Measurements from ENCODE around the gene DDX42. TPM values are rescaled to one million over a fixed set of nuclear protein-coding genes. Genes with fewer than 3 reads are reported as not detected.

The DDX42 gene
- total and polyA plus RNA-seq, 2 of the 13 experiments (the other 11 are each of a cell fraction or from before 2014, with no cell fraction given), result 87.2 to 92.9 TPM

DNA sequence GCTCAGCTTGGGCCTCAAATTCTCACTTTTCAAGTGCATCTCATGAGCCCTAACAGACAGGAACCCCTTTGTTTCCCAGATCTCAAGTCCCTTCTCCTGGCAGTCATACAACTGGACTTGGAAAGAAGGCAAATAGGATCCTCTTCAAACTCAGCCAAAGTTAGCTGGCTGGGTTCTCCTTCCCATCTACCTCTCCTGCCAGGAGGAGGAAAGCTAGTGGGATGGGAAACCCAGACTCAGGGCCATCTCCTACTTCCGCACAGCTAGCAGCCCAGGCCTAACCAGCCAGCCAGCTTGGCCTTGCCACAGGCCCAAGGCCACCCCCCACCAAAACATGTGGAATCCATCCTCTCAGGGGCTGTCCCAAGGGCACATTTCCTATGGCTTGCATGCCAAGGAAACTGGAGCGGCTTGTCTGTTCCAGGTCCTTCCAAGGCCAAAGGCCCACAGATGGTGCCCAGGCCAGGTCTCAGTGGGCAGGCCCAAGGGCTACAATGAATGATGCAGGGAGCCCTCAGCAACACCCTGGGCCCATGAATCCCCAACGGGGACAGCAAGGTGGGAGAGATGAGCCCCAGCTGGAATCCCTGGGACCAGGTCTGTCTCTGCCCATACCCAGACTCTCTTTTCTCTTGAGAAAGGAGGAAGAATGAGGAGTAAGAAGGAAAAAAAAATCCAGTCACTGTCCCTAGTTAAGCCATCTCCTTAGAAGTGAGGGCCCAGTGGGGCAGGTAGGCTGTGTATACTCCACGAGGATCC, 66.8 kb downstream of the DDX42 start (continued):
- TF ChIP-seq, protein P1, sequence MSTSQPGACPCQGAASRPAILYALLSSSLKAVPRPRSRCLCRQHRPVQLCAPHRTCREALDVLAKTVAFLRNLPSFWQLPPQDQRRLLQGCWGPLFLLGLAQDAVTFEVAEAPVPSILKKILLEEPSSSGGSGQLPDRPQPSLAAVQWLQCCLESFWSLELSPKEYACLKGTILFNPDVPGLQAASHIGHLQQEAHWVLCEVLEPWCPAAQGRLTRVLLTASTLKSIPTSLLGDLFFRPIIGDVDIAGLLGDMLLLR (CRISPR knock-in tag; IDR thresholded peaks at IDR 0.05), result no peak
- TF ChIP-seq, protein P2, sequence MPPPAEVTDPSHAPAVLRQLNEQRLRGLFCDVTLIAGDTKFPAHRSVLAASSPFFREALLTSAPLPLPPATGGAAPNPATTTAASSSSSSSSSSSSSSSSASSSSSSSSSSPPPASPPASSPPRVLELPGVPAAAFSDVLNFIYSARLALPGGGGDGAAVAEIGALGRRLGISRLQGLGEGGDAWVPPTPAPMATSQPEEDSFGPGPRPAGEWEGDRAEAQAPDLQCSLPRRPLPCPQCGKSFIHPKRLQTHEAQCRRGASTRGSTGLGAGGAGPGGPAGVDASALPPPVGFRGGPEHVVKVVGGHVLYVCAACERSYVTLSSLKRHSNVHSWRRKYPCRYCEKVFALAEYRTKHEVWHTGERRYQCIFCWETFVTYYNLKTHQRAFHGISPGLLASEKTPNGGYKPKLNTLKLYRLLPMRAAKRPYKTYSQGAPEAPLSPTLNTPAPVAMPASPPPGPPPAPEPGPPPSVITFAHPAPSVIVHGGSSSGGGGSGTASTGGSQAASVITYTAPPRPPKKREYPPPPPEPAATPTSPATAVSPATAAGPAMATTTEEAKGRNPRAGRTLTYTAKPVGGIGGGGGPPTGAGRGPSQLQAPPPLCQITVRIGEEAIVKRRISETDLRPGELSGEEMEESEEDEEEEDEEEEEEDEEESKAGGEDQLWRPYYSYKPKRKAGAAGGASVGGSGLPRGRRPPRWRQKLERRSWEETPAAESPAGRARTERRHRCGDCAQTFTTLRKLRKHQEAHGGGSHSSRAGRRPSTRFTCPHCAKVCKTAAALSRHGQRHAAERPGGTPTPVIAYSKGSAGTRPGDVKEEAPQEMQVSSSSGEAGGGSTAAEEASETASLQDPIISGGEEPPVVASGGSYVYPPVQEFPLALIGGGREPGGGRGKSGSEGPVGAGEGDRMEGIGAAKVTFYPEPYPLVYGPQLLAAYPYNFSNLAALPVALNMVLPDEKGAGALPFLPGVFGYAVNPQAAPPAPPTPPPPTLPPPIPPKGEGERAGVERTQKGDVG (CRISPR knock-in tag; IDR thresholded peaks at IDR 0.05; ENCODE audit: borderline replicate concordance), result no peak
- no peak for TF ChIP-seq ZNF547 (CRISPR knock-in tag; IDR thresholded peaks at IDR 0.05)
- TF ChIP-seq SMAD1 (CRISPR knock-in tag; IDR thresholded peaks at IDR 0.05; ENCODE audit: borderline replicate concordance, low read depth), result no peak
- TF ChIP-seq, protein P3, sequence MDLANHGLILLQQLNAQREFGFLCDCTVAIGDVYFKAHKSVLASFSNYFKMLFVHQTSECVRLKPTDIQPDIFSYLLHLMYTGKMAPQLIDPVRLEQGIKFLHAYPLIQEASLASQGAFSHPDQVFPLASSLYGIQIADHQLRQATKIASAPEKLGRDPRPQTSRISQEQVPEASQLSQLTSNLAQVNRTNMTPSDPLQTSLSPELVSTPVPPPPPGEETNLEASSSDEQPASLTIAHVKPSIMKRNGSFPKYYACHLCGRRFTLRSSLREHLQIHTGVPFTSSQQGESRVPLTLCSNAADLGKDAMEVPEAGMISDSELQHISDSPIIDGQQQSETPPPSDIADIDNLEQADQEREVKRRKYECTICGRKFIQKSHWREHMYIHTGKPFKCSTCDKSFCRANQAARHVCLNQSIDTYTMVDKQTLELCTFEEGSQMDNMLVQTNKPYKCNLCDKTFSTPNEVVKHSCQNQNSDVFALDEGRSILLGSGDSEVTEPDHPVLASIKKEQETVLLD (CRISPR knock-in tag; IDR thresholded peaks at IDR 0.05; ENCODE audit: low read depth), result no peak
- TF ChIP-seq SNAPC2 (CRISPR knock-in tag; IDR thresholded peaks at IDR 0.05), result no peak
- no peak for TF ChIP-seq DR1 (CRISPR knock-in tag; IDR thresholded peaks at IDR 0.05)
- TF ChIP-seq, protein P4, sequence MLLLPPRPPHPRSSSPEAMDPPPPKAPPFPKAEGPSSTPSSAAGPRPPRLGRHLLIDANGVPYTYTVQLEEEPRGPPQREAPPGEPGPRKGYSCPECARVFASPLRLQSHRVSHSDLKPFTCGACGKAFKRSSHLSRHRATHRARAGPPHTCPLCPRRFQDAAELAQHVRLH (CRISPR knock-in tag; IDR thresholded peaks at IDR 0.05; ENCODE audit: borderline replicate concordance, low read depth), result 0 out of 2 replicates have a peak, but pooled peaks have one; percentile 10
- TF ChIP-seq RAD51 (IDR thresholded peaks at IDR 0.05; ENCODE audit: borderline replicate concordance), result no peak
- TF ChIP-seq NPAS2 (CRISPR knock-in tag; IDR thresholded peaks at IDR 0.05; ENCODE audit: borderline replicate concordance), result no peak
- no peak for TF ChIP-seq MYNN (CRISPR knock-in tag; IDR thresholded peaks at IDR 0.05; ENCODE audit: low read depth)
- 0 out of 2 replicates have a peak, but pooled peaks have one; percentile 25 for TF ChIP-seq ZNF737 (CRISPR knock-in tag; IDR thresholded peaks at IDR 0.05; ENCODE audit: borderline replicate concordance)
- TF ChIP-seq FOXO1 (CRISPR knock-in tag; IDR thresholded peaks at IDR 0.05), result no peak
- TF ChIP-seq, protein P5, sequence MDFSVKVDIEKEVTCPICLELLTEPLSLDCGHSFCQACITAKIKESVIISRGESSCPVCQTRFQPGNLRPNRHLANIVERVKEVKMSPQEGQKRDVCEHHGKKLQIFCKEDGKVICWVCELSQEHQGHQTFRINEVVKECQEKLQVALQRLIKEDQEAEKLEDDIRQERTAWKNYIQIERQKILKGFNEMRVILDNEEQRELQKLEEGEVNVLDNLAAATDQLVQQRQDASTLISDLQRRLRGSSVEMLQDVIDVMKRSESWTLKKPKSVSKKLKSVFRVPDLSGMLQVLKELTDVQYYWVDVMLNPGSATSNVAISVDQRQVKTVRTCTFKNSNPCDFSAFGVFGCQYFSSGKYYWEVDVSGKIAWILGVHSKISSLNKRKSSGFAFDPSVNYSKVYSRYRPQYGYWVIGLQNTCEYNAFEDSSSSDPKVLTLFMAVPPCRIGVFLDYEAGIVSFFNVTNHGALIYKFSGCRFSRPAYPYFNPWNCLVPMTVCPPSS (IDR thresholded peaks at IDR 0.05), result no peak
- TF ChIP-seq PRMT3 (CRISPR knock-in tag; IDR thresholded peaks at IDR 0.05; ENCODE audit: borderline replicate concordance, low read depth), result no peak
- TF ChIP-seq ZBTB7B (CRISPR knock-in tag; IDR thresholded peaks at IDR 0.05), result no peak
- TF ChIP-seq FIP1L1 (IDR thresholded peaks at IDR 0.05; ENCODE audit: borderline replicate concordance, insufficient read depth, low read depth, low read length), result no peak
- no peak for TF ChIP-seq RXRA (CRISPR knock-in tag; IDR thresholded peaks at IDR 0.05)
- TF ChIP-seq, protein P6, sequence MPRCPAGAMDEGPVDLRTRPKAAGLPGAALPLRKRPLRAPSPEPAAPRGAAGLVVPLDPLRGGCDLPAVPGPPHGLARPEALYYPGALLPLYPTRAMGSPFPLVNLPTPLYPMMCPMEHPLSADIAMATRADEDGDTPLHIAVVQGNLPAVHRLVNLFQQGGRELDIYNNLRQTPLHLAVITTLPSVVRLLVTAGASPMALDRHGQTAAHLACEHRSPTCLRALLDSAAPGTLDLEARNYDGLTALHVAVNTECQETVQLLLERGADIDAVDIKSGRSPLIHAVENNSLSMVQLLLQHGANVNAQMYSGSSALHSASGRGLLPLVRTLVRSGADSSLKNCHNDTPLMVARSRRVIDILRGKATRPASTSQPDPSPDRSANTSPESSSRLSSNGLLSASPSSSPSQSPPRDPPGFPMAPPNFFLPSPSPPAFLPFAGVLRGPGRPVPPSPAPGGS (CRISPR knock-in tag; IDR thresholded peaks at IDR 0.05), result no peak
- peak; percentile 45; the same call in 1 of the 2 replicates for TF ChIP-seq ZNF768 (CRISPR knock-in tag; IDR thresholded peaks at IDR 0.05)
- TF ChIP-seq ZNF772 (CRISPR knock-in tag; IDR thresholded peaks at IDR 0.05), result no peak; the same call in 1 of the 2 replicates
